22Rv1 (cell line): ENCODE data around the gene FKRP.

Source experiments
- CTCF ChIP-seq: fragments of 450-650 bp; IDR thresholded peaks from 2 replicates; pipeline ENCODE4 v1.5.1; 2017; ENCODE audit warnings: mild to moderate bottlenecking
- ZFX ChIP-seq: fragments of 450-650 bp; IDR thresholded peaks from 2 replicates; pipeline ENCODE4 v1.6.1; 2017; ENCODE audit warnings: antibody characterized with exemption, borderline replicate concordance

GRCh38 chr19:46730595-46730994, 15.3 kb upstream of the FKRP start:
- TF ChIP-seq CTCF, result no peak
- no peak for TF ChIP-seq ZFX
